ENCODE results near the gene HTR1E. TPM values are rescaled to one million over a fixed set of nuclear protein-coding genes. Genes with fewer than 3 reads are reported as not detected.

Gene HTR1E
- total RNA-seq, 2 experiments from 2014 or later, result not detected

GRCh38 chr6:87059943-87060342 is 122.6 kb downstream of the HTR1E start:
- CTCF ChIA-PET, result interaction anchor here (1.3 kb wide), 1 partner anchor 19 kb away, joined by 3 read pairs; no protein-coding TSS in a partner anchor
- no peak overlapping the region for H3K27ac Mint-ChIP-seq

GRCh38 chr6:87065117-87065516 is 127.8 kb downstream of the HTR1E start:
- Mint-ChIP-seq H3K27me3 (ENCODE audit: low read depth) (peaks cover 5% of the 10 kb centered on the region), H3K27ac (no peak overlapping the region), H3K4me3 (no peak overlapping the region), H3K36me3 (ENCODE audit: low read depth) (no peaks in the 10 kb centered on the region), H3K9me3 (no peaks in the 10 kb centered on the region), H3K4me1 (ENCODE audit: low read depth) (no peaks in the 10 kb centered on the region)
- no peak for DNase-seq
- CTCF ChIA-PET, result interaction anchor here (0.7 to 4.8 kb wide), 2 partner anchors 14 to 61 kb away, joined by 3 to 46 read pairs; no protein-coding TSS in a partner anchor
- intact Hi-C loops (cut with micrococcal nuclease), result loop anchor here (5.0 kb wide), 1 partner anchor 197 kb away; no protein-coding TSS in a partner anchor

More at GRCh38 chr6:87059943-87060342, 122.6 kb downstream of the HTR1E start:
- intact Hi-C loops (cut with micrococcal nuclease), result no loop called here
- Mint-ChIP-seq H3K9me3 (no peaks in the 10 kb centered on the region), H3K36me3 (ENCODE audit: low read depth) (no peaks in the 10 kb centered on the region), H3K27me3 (ENCODE audit: low read depth) (peaks cover 1% of the 10 kb centered on the region), H3K4me3 (no peak overlapping the region), H3K4me1 (ENCODE audit: low read depth) (peaks cover 3% of the 10 kb centered on the region)
- DNase-seq, result no peak

Other genes with a start within 250 kb of the HTR1E start
- not detected for gene CGA, start 157.6 kb downstream of the HTR1E start, total RNA-seq
- gene ZNF292, start 218.0 kb downstream of the HTR1E start, total RNA-seq, result 10 to 100 TPM; 39.5 to 41.2 TPM